Retinal pigment epithelial cell (primary cell): ENCODE data around the gene LRTM2.

ENCODE experiments used
- DNase-seq: peaks from one replicate; pipeline ENCODE4 v3.0.0-alpha.2; 2010; ENCODE audit warnings: low read depth
- H3K4me3 ChIP-seq: 2 replicates; pipeline ENCODE4 v1.5.1; 2011; ENCODE audit warnings: mild to moderate bottlenecking, low read length, control low read depth, moderate library complexity
- CTCF ChIP-seq: conservative IDR thresholded peaks from 2 replicates; pipeline ENCODE4 v1.5.1; 2011; ENCODE audit warnings: low read depth, low read length, control low read depth, inconsistent platforms

LRTM2 gene

GRCh38 chr12:1842183-1842904, 22.0 kb downstream of the LRTM2 start:
- DNase-seq: no peak
- H3K4me3 ChIP-seq: no peak overlapping the region
- no peak for TF ChIP-seq CTCF

DNA sequence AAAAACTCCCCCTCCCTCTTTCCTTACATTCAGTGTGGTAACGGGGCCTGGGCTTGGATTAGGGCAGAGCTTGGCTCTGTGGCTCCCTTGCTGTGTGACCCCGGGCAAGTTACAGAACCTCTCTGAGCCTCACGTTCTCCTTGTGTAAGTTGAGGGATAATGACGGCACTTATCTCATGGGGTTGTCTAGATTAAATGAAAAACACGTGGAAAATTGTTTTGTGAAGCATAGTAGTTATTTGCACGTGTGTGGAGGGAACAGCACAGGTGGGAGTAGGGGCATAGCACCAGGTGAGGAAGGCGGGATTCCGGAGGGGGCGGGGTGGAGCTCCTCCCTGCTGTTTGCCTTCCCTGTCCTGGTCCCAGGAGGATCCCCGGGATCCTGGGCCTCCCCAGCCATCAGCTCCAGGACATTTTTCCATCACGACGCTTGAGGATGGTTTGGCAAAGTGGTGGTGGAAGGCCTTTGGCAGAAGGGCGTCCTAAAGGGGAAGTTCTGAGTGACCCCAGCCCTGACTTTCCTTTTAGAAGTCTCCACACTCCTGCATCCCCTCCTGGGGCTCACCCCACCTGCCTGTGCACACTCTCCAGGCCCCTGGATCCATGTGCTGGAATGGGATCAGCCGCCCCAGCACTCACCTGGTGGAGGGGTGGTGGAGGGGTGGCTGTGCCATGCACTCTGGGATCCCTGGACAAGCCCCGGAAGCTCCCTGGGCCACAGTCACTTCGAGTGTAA, 22.7 kb downstream of the LRTM2 start:
- TF ChIP-seq CTCF: no peak
- DNase-seq: no peak
- no peak overlapping the region for H3K4me3 ChIP-seq

- DNase-seq: no peak
- TF ChIP-seq CTCF: no peak
Measured at GRCh38 chr12:1843641-1844005, 23.3 kb downstream of the LRTM2 start.

DNA sequence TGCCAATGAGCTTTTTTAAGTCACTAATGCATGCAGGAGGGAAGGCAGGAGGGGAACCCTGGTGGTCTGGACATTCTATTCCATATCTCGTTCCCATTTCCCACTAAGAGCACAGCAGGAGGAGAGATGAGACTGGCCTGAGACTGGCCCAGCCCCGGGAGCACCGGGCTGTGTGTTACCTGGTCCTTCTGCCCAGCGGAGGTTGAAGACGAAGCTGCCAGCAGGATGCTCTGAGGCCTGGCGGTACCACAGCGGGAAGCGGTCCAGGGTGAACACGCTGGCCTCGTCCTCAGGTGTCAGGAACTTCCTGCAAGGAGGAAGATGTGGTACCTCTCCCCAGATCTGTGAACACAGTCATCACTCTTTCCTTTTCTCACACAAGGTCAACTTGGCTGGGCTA, 23.9 kb downstream of the LRTM2 start:
- H3K4me3 ChIP-seq: no peak overlapping the region
- no peak for DNase-seq
- no peak for TF ChIP-seq CTCF

More at GRCh38 chr12:1843641-1844005, 23.3 kb downstream of the LRTM2 start:
- no peak overlapping the region for H3K4me3 ChIP-seq

GRCh38 chr12:1844661-1845409, 24.5 kb downstream of the LRTM2 start:
- DNase-seq: no peak
- H3K4me3 ChIP-seq: no peak overlapping the region
- TF ChIP-seq CTCF: no peak

- no peak for DNase-seq
- no peak for TF ChIP-seq CTCF
- H3K4me3 ChIP-seq: no peak overlapping the region
Measured at GRCh38 chr12:1845427-1845826, 25.1 kb downstream of the LRTM2 start.
